Stimulated activated CD8-positive, alpha-beta memory T cell treated with anti-CD3 and anti-CD28 coated beads, Interleukin-4, amount 100 ng/mL, for 48 hours (primary cell): ENCODE data around the gene SLC5A5.

ENCODE experiments used
- DNase-seq: peaks from one replicate; pipeline ENCODE4 v3.0.0-alpha.2; 2020

Gene SLC5A5

DNA sequence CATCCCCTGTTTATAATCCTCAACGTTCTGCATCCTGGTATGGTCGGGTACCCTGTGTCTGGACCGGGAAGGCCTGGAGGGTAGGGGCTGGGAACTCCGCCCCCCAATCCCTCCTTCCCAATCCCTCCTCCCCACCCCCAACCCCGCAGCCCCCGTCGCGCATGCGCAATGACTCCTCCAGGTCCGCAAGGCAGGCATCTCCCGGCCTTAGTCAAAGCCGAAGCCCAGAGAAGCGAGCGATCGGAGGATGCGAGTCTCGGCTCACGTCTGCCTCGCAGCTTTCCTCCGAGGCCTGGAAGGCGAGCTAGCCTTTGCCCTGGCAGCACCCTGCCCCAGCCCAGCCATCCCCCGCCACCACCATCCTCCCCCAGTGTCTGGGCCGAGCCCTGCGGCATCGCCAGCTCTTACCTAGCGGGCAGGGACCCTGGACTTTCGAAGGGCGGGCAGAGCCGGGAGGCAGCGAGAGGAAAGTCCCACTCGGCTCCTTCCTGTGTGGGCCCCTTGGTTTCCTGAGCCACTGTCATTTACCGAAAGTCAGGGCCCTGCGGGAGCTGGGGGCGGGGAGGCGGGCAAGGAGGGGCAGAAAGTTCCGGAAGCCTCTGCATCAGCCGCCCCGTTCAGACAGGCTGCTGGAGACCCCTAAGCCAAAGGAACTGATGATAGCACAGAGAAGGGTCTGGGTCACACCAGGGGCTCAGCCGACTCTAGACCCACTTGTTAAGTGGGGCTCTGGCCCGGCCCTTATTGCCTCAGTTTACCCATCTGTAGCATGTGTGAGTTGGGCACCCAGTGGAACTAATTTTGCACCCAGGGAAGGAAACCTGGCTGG is 24.0 kb upstream of the SLC5A5 start, which contains the start of gene JAK3:
Gene JAK3 (minus strand): TSS at position 445 of the 829 bp plus-strand sequence. CDS start 3,565 bp downstream, outside the sequence.
- peak; percentile 95 for DNase-seq

DNA sequence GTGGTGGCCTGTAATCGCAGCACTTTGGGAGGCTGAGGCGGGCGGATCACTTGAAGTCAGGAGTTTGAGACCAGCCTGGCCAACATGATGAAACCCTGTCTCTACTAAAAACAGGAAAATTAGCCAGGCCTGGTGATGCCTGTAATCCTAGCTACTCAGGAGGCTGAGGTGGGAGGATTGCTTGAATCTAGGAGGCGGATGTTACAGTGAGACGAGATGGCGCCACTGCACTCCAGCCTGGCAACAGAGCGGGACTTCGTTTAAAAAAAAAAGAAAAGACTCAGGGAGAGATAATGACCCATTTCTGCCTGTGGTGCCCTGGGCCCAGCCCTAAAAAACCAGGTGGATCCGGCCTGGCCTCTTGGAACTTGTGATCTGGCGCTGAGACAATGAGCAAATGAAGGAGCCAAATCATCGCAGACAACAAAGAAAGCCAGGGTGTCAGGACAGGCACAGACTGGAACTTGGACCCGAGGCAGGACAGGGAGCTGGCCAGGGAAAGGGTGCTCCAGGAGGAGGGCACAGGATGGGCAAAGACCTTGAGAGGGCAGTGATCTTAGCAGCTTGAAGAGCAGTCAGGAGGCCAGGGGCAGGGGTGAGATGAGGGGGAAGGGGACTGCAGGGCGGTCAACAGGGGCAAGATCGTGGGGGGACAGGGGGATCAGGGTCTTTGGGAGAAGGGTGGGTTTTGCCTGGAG is 23.0 kb upstream of the SLC5A5 start:
- no peak for DNase-seq

DNA sequence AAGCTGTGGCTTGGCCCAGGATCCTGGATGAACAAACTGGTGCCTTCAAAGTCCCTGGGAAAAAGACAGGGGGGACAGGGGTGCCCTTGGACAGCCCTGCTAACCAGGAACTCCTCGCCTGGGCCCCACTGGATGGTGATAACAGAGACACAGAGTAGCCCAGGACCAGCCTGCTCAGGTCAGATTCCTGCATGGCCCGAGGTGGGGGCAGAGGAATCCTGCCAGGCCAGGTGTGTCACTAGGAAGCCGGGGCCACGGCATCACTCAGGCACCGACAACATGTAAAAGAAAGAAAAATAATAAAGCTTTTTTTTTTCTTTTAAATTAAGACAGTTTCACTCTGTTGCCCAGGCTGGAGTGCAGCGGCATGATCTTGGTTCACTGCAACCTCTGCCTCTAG is 17.7 kb upstream of the SLC5A5 start:
- no peak for DNase-seq

DNA sequence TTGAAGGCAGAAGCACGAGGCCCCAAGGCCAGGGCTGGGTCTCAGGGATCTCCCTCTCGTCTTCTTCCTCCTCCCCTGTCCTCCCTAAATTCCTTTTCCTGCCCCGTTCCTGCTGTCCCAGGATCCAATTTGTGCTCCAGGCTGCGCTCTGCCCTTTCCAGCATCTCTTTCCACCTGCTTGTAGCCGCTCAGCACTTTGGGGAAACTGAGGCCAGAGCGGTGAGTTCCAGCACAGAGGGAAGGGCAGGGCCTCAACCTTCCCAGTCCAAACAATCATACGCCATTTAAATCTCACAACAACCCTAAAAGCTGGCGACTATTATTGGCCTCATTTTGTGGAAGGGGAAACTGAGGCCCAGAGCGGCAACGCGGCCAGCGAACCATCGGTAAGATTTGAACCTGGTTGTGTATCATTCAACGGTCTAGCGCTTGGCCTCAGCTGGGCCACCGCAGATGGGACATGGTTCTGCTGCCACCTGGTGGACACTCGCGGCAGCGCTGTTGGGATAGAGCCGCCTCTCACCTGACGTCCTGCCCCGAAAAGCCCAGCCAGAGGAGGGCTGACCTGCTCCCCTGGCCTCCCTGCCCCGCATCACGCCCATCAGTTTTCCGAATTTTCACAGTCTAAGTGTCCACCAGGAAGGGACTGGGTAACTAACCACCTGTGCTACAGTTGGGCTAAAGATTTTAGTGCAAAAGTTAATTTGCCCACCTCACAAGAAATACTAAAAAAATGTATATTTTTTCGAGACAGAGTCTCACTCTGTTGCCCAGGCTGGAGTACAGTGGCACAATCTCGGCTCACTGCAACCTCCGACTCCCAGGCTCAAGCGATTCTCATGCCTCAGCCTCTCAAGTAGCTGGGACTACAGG is 16.2 kb upstream of the SLC5A5 start:
- peak; percentile 99 for DNase-seq

DNA sequence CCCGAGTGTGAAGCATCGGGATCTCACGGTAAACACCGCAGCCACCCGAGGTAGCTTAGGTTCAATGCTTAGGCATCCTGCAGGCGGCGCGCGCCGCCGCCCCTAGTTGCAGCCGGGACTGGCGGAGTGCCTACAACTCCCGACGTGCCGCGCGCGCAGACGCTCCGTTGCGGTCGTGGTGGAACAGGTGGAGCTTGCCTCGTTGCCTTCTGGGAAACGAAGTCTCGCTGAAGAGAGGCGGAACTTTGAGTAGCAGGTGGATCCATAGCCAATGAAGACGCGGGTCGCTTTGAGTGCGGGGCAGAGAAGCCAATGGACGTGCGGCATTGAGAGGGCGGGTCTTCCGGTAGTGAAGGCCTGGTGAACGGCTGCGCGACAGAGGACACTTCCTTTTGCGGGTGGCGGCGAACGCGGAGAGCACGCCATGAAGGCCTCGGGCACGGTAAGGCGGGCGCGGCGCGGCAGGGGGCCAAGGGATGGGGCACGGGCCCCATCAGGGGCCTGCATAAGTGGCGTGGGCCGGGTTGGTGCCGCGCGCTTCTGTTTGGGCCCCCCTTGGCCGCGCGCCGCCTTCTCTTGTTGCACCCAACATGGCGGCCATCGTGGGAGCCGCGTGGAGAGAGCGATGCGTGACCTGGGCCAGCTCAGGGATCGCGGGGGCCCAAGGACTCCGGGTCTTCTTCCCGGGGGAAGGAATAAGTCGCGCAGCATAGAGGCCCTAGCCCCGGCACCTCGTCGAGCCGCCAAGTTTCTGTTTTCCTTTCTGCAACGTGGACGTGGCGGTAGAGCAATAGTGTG is 12.0 kb upstream of the SLC5A5 start, which contains the start of gene RPL18A:
Gene RPL18A (plus strand): TSS at position 378 of the 798 bp plus-strand sequence. CDS start 47 bp downstream, at position 425.
- peak; percentile 99 for DNase-seq

DNA sequence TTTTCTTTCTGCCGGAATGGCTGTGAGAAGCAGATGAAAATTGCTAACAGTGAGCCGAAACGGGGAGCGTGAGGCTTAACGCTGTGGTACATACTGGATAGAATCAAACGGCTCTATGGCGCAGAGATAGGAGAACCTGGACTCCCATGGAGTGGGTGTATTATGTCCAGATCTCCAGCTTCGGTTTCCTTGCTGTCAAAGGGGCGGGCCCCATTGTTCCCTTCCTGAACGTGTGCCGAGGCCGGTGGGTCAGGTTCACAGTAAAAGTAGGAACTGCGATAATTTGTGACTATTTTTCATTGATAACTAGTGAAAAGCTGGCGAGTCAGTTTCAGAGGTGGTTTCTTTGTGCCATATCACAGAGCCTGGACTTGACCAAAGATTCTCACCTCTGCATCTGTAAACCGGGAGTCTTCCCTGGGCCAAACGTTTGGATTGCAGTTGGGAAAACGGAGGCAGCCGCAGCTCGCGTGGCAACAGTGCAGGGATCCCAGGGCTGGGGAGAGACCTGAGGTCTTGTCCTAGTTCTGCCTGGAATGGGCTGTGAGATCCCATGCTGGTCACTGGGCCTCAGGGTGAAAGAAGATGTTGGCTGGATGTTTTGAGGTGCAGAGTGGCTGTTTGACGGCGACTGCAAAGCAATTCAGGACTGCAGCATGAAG is 11.3 kb upstream of the SLC5A5 start:
- no peak for DNase-seq

DNA sequence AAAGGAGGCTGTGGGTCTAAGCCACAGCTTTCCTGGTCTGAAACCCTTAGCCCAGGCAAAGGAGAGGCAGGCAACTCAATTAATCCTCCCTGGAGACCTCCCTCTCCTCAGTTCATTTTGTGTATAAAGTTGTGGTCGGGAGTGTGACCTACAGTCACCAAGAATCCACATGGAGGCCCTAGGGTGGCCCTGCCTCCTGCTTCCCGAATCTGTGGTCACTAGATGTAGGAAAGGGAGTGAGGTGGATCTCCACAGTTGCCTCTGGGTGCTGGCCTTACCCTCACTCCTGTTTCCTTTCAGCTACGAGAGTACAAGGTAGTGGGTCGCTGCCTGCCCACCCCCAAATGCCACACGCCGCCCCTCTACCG is 10.8 kb upstream of the SLC5A5 start:
- no peak for DNase-seq

DNA sequence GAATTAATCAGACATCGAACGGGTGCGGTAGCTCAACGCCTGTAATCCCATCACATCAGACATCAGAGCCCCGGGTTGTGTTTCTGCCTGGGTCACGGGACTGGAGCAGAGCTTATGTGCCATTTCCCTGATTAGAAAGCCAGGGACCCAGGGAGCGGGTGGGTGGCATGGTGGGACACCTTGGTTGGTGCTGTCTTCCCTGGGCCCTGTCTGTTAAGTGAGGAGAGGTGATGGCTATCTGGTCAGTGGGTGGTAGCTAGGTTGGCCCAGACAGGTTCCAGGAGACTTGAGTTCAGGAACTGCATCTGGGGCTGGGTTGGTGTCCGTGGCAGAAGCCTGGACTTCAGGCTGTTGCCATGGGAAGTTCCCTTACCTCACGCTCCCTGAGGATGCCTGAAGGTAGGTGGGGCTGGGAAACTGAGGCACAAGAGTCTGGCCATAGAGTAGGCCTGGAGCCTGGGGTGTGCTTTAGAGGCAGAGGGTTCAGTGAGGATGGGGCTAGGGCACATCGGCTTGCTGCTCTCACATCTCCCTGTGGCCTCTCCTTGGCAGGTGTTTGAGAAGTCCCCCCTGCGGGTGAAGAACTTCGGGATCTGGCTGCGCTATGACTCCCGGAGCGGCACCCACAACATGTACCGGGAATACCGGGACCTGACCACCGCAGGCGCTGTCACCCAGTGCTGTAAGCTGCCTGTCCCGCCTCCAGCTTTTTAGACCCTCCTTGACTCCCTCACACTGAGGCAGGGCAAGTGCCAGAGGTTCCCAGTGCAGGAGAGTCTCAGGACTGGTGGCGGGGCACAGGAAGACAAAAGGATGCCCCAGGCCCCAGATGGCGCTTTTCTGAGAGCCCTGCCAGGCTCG is 10.0 kb upstream of the SLC5A5 start:
- DNase-seq = no peak

DNA sequence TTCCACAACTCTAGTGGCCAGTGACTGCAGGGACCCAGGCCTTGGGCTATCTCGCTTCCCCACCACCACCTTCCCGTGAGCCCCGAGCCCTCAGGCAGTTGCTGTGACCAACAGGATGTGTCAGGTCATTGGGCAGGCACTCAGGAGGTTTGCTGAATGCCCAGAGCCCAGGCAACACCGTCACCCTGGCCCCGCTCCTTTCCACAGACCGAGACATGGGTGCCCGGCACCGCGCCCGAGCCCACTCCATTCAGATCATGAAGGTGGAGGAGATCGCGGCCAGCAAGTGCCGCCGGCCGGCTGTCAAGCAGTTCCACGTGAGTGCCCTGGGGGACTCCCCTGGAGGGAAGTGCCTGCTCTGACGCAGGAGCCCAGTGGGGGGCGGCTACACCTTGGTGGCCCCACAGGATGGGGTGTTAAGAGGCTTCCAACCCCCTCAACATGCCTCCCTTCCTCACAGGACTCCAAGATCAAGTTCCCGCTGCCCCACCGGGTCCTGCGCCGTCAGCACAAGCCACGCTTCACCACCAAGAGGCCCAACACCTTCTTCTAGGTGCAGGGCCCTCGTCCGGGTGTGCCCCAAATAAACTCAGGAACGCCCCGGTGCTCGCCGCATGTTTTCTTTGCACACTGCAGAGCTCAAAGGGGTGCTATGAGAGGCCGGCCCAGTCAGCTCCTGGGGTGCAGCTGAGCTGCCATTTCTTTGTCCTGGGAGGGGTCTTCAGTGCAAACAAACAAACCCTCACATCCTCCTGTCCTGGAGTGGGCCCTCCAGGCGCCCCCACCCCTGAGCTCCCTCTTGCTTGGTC is 8.8 kb upstream of the SLC5A5 start:
- DNase-seq = no peak

DNA sequence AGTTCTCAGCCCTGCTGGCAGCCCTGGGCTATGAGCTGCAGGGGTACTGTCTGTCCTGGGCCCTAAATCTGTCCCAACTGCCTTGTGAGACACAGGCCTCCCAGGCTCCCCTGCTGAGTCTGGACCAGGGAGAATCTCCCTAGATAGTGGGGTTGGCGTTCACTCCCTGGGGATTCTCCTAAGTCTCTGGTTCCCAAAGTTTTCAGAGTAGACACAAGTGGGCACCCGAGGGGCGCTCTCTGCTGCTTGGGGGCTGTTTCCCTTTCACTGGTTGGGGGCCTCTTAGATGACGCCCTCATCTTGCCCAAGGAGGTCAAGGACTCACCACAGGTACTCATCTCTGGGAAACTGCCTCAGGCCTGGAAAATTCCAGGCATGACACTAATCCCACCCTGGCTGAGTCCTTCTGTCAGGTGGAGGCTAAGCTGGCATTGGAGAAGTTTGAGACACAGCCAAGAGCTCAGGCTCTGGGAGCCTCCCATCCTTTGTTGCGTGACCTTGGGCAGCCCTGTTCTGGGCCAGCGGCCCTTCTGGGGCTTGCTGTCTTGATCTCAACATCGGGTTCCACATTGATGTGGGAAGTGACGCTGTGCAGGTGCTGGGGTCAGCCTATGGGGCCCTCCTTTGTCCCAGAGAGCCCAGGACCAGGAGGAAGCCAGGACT is 8.1 kb upstream of the SLC5A5 start:
- DNase-seq = no peak

DNA sequence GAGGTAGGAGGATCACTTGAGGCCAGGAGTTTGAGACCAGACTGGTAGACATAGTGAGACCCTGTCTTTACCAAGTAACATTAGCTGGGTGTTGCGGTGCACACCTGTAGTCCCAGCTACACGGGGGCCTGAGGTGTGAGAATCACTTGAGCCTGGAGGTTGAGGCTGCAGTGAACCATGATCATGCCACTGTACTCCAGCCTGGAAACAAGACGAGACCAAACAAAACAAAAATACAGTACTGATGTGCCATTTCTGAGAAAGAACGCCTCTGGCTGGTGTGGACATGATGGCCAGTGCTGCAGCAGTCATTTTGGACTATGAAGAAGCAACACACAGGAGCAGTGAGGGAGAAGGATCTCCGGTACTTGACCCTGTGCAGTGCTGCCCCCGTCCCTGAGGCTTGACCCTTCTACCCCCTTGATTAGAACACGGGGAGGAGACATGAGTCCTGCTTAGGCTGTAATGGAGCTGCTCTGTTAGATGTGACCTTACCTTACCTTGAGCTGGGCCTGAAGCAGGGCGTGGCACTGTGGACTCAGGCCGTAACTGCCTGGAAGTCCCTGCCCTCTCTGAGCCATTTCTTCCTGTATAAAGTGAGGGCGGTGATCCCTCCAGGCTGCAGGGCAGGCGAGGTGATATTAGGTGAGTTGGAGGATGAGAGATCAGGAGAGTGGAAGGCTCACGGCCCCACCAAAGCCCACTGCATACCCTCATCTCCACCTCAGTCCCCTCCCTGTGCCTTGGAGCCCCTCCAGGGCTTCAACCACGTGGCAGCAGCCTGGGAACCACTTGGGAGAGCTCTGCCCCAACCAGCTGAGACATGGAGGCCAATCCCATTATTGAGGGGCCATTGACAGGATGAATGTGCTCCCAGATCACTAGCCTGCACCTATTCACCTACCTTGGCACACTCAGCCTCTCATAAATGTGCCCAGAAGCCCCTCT is 6.1 kb upstream of the SLC5A5 start:
- DNase-seq = no peak

DNA sequence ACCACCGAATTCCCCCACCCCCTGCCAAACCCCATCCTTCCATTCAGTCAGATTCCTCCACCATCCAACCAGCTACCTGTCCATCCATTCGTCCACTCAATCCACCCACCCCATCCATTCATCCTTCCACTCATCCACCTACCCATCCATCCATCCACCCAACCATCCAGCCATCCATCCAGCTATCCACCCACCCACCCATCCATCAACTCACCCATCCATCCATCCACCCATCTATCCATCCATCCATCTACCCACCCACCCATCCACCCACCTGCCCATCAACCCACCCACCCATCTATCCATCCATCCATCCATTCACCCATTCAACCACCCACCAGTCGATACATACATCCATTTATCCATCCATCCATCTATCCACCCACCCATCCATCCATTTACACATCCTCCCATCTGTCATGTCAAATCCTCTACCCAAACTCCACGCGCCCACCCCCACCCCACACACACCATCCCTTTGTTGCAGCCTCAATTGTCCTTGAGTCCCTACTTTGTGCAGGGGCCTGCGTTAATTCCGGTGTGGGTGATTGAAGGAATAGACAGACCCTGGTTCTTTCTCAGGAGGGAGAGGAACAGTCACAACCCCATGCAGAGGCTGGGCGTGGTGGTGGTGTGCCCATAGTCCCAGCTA is 5.3 kb upstream of the SLC5A5 start:
- no peak for DNase-seq

DNA sequence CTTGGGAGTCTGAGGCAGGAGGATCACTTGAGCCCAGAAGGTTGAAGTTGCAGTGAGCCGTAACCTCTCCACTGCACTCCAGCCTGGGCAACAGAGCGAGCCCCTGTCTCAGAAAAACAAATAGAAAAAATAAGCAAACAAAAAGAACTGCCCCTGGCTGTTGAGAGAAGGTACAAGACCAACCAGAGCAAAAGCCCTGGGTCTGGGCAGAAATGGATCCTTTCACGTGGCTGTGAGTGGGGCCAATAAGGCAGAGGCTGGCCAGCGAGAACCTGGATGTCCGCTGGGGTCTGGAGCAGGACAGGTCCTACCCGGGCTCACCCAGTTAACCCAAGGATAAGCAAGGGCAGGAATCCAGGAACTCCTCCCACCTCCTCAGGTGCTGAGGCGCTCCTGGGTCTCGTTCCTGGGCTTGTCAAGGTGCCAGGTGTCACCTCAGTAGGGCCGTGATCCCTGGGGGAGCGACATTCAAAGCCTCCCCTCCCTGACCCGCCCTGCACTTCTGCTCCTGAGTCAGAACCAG is 4.7 kb upstream of the SLC5A5 start:
- DNase-seq = no peak

DNA sequence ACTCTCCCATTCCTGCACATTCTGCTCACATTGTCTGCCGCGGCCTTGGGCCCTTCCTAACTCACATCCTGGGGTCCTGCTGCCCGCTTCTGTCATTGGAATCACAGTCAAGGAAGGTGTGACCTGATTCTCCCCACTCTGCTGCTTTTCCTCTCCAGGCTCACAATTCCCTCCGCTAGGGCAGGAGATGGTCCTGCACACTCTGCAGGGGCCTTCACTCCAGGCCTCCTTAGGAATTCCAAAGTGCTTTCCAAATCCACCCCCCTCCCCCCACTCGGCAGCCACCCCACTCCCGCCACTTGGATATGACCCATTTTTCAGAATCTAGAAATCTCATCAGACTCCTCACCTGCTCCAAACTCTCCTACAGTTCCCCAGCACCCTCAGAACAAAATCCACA is 3.1 kb upstream of the SLC5A5 start:
- DNase-seq = no peak

DNA sequence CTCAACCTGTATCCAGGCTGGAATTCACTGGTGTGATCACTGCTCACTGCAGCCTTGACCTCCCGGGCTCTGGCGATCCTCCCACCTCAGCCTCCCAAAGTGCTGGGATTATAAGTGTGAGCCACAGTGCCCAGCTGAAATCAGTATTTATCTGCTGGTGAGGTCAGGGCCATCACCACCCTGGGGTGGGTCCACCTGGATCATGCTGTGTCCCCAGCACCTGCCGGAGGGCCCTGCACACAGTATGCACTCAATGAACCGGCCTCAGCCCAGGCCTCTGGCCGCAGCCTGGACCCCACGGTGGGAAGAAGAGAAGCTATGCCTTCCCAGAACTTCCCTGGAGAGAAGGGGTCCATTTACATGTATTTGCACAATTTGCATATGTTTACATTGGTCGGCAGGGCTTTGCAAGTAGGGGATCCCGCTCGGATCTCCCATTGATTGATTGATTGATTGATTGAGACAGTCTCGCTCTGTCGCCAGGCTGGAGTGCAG is 2.6 kb upstream of the SLC5A5 start:
- no peak for DNase-seq

DNA sequence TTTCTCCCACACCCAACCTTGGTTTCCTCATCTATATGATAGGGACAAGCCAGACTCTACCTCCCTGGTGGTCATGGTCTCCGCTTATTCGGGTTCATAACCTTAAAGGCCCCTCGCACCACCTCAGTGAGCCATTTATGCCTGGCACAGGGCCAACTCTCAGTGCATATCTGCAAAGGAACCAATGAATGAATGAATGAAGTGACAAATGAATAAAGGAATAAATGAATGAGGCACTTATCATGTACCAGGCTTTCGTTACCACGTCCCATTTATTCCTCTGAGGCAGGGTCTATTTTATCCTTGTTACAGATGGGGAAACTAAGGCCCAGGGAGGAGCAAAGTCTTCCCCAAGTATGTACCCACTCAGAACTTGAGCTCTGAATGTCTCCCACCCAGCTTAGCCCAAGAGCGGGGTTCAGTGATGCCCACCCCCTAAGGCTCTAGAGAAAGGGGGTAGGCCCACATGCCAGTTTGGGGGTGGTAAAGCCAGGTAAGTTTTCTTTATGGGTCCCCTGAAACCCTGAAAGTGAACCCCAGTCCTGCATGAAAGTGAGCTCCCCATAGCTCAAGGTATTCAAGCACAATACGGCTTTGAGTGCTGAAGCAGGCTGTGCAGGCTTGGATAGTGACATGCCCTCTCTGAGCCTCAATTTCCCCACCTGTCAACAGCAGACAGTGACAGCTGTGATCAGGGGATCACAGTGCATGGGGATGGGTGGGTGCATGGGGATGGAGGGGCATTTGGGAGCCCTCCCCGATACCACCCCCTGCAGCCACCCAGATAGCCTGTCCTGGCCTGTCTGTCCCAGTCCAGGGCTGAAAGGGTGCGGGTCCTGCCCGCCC is 490 bp upstream of the SLC5A5 start:
- no peak for DNase-seq
